ENCODE results near the gene RNF208. TPM values are rescaled to one million over a fixed set of nuclear protein-coding genes. Genes with fewer than 3 reads are reported as not detected.

The RNF208 gene
- total and polyA plus RNA-seq, 2 donors (not counting 1 experiment from before 2014, with no cell fraction given), result 0.14 to 0.33 TPM

GRCh38 chr9:137255448-137256114 is 33.5 kb upstream of the RNF208 start:
- Histone ChIP-seq H3K27ac (ENCODE audit: insufficient read depth, low read length) (peak overlapping the region; percentile 13), H3K9me3 (ENCODE audit: control insufficient read depth, insufficient read depth, low read depth, low read length) (no peaks in the 10 kb centered on the region), H3K79me2 (ENCODE audit: control insufficient read depth, insufficient read depth, low read length) (peaks cover 21% of the 10 kb centered on the region), H2AFZ (ENCODE audit: low read length) (peak overlapping the region; percentile 62), H3K4me1 (ENCODE audit: control insufficient read depth, extremely low read depth, insufficient read depth, low read length) (peaks cover 10% of the 10 kb centered on the region), H4K20me1 (ENCODE audit: control insufficient read depth, extremely low read depth, insufficient read depth, low read length) (no peaks in the 10 kb centered on the region), H3K27me3 (ENCODE audit: control insufficient read depth, insufficient read depth, low read length) (no peaks in the 10 kb centered on the region), H3K4me3 (replicated peaks in 1 of 4; ENCODE audit: control extremely low read depth in 1 of 4, insufficient read depth in 1 of 4, low read depth in 3 of 4, low read length in 4 of 4) (peak overlapping the region; percentile 68 to 96 (median 82)), H3K36me3 (ENCODE audit: control insufficient read depth, insufficient read depth, low read length) (peaks cover 10% of the 10 kb centered on the region), H3K9ac (ENCODE audit: insufficient read depth, low read length) (peak overlapping the region; percentile 48), H3K4me2 (ENCODE audit: extremely low read depth, insufficient read depth, low read length) (peak overlapping the region; percentile 97)
- peak; percentile 28 to 33 for DNase-seq (ENCODE audit: low read depth in 2 of 2)
- TF ChIP-seq EZH2 (IDR thresholded peaks at IDR 0.05; ENCODE audit: low read length, missing control alignments), result no peak
- TF ChIP-seq, protein P1, sequence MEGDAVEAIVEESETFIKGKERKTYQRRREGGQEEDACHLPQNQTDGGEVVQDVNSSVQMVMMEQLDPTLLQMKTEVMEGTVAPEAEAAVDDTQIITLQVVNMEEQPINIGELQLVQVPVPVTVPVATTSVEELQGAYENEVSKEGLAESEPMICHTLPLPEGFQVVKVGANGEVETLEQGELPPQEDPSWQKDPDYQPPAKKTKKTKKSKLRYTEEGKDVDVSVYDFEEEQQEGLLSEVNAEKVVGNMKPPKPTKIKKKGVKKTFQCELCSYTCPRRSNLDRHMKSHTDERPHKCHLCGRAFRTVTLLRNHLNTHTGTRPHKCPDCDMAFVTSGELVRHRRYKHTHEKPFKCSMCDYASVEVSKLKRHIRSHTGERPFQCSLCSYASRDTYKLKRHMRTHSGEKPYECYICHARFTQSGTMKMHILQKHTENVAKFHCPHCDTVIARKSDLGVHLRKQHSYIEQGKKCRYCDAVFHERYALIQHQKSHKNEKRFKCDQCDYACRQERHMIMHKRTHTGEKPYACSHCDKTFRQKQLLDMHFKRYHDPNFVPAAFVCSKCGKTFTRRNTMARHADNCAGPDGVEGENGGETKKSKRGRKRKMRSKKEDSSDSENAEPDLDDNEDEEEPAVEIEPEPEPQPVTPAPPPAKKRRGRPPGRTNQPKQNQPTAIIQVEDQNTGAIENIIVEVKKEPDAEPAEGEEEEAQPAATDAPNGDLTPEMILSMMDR (conservative IDR thresholded peaks at IDR 0.05 in 1 of 2, IDR thresholded peaks at IDR 0.05 in 1 of 2; ENCODE audit: low read depth in 1 of 2, low read length in 2 of 2), result no peak

DNA sequence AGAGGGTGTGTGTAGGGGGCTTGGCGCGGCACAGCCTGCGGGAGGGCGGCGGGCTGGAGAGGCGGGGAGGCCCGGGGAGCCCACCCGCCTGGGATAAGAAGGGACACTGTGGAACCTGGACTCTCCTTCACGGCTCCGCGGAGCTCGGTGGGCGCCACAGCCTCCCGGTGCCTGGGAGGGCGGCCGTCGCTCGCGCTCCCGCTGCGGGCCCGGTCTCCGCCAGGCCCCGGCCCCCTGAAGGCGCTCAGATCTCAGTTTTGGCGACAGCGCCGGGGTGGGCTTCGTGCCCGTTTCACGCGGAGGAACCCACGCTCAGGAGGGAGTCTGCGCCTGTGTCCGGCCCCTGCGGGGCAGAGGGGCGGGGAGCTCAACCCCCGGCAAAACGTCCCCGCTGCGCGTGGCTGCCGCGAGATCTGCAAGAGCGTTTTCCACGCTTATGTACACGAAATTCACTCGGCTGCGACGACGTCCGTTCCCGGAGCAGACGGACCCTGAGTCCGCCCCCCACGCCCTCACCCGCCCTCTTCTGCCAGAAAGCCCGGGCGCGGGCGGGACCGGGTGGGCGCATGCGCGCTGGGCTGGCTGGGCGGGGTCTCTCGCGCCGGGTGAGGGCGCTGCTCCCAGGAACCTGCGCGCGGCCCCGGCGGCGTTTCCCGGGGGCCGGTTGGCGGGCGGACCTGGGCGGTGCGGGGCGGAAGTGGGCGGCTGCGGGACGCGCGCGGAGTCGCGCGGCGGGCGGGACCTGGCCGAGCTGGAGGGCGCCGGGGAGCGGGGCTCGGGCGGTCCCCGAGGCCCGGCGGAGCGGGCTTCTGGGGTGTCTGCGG is 32.8 kb upstream of the RNF208 start, which contains the start of gene NELFB:
Gene NELFB, plus strand, starts transcription at position 704 of the 824 bp plus-strand sequence.
- no peaks in the 10 kb centered on the region for H3K9me3 ChIP-seq (ENCODE audit: control insufficient read depth, insufficient read depth, low read depth, low read length)
- peak; percentile 77 to 83 for DNase-seq (ENCODE audit: low read depth in 2 of 2)
- peak within 1 kb of the TSS; percentile 85 for H2AFZ ChIP-seq (ENCODE audit: low read length)
- H3K4me3 ChIP-seq (replicated peaks in 1 of 4; ENCODE audit: control extremely low read depth in 1 of 4, insufficient read depth in 1 of 4, low read depth in 3 of 4, low read length in 4 of 4), result peak within 1 kb of the TSS; percentile 72 to 96 (median 90)
- H3K9ac ChIP-seq (ENCODE audit: insufficient read depth, low read length), result peak within 1 kb of the TSS; percentile 65
- peaks cover 10% of the 10 kb centered on the region for H3K4me1 ChIP-seq (ENCODE audit: control insufficient read depth, extremely low read depth, insufficient read depth, low read length)
- TF ChIP-seq, protein P1 (conservative IDR thresholded peaks at IDR 0.05 in 1 of 2, IDR thresholded peaks at IDR 0.05 in 1 of 2; ENCODE audit: low read depth in 1 of 2, low read length in 2 of 2), result no peak
- no peak for TF ChIP-seq EZH2 (IDR thresholded peaks at IDR 0.05; ENCODE audit: low read length, missing control alignments)
- H3K27me3 ChIP-seq (ENCODE audit: control insufficient read depth, insufficient read depth, low read length), result no peaks in the 10 kb centered on the region
- H3K27ac ChIP-seq (ENCODE audit: insufficient read depth, low read length), result peak within 1 kb of the TSS; percentile 39
- peak within 1 kb of the TSS; percentile 97 for H3K4me2 ChIP-seq (ENCODE audit: extremely low read depth, insufficient read depth, low read length)
- no peaks in the 10 kb centered on the region for H4K20me1 ChIP-seq (ENCODE audit: control insufficient read depth, extremely low read depth, insufficient read depth, low read length)
- peaks cover 10% of the 10 kb centered on the region for H3K36me3 ChIP-seq (ENCODE audit: control insufficient read depth, insufficient read depth, low read length)
- H3K79me2 ChIP-seq (ENCODE audit: control insufficient read depth, insufficient read depth, low read length), result peaks cover 21% of the 10 kb centered on the region

Measured in fibroblast of lung (primary cell).